AG04450 (cell line): ENCODE measurements around the gene CADPS2. TPM values are rescaled to one million over a fixed set of nuclear protein-coding genes. Genes with fewer than 3 reads are reported as not detected.

Experiments
- CTCF ChIA-PET: fragments of 300-600, 350-600 bp; formaldehyde crosslinking; extraction: SDS; loops from one replicate; lab custom pipeline; 2022; ENCODE audit warnings: antibody characterized with exemption, inconsistent platforms; lab: Charles Lee
- POLR2A ChIA-PET: fragments of 350-600 bp; formaldehyde crosslinking; extraction: SDS; loops from one replicate; lab custom pipeline; 2021; ENCODE audit warnings: antibody characterized with exemption, inconsistent platforms; lab: Yijun Ruan, JAX
- DNase-seq: peaks from one replicate; pipeline ENCODE4 v3.0.0-alpha.2; 2011; ENCODE audit warnings: low read depth, low spot score
- H3K27ac ChIP-seq: one replicate; pipeline ENCODE4 v1.5.1; 2012; ENCODE audit warnings: low read depth, low read length, control low read depth
- H3K27me3 ChIP-seq: one replicate; pipeline ENCODE4 v1.6.0; 2012; ENCODE audit warnings: low read length; ENCODE audit not compliant: control insufficient read depth, insufficient read depth
- H3K4me3 ChIP-seq: 2 replicates; pipeline ENCODE4 v1.5.1; 2011; ENCODE audit warnings: mild to moderate bottlenecking, low read depth, low read length, control low read depth
- H3K9me3 ChIP-seq: 2 replicates; pipeline ENCODE4 v1.5.1; 2012; ENCODE audit warnings: low read length; ENCODE audit not compliant: control insufficient read depth, insufficient read depth
- polyA plus RNA-seq: library from polyadenylated mRNA; depleted of rRNA; stranded (reverse); fragments of >200 nt; gene quantifications from 2 replicates; pipeline ENCODE4 v1.2.3, GENCODE V29; 2011
- TF ChIP-seq, protein P1 (sequence below): IDR thresholded peaks from 2 replicates; pipeline ENCODE4 v1.5.1; 2011; ENCODE audit warnings: low read depth, low read length, control low read depth, inconsistent platforms

Gene CADPS2
- polyA plus RNA-seq, 1 experiment, result 0.41 TPM

DNA sequence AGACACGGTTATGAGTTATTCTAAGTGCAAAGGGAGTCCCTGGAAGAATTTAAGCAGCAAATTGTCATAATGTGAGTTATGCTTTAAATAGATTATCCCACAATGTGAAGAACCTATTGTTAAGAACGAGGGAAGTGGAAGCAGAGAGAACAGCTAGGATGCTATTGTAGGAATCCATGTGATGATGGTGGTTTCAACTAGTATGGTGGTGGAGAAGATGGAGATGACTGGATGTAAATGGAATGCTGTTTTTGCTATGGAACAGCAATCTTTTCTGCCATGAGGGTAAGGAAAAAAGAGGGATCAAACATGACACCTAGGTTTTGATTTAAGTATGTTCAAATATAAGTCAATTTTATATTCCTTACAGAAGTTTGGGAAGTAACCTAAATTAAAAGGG lies 378.7 kb downstream of the CADPS2 start:
- Histone ChIP-seq H3K27me3 (no peaks in the 10 kb centered on the region), H3K4me3 (no peak overlapping the region), H3K27ac (no peak overlapping the region), H3K9me3 (no peaks in the 10 kb centered on the region)
- TF ChIP-seq, protein P1, sequence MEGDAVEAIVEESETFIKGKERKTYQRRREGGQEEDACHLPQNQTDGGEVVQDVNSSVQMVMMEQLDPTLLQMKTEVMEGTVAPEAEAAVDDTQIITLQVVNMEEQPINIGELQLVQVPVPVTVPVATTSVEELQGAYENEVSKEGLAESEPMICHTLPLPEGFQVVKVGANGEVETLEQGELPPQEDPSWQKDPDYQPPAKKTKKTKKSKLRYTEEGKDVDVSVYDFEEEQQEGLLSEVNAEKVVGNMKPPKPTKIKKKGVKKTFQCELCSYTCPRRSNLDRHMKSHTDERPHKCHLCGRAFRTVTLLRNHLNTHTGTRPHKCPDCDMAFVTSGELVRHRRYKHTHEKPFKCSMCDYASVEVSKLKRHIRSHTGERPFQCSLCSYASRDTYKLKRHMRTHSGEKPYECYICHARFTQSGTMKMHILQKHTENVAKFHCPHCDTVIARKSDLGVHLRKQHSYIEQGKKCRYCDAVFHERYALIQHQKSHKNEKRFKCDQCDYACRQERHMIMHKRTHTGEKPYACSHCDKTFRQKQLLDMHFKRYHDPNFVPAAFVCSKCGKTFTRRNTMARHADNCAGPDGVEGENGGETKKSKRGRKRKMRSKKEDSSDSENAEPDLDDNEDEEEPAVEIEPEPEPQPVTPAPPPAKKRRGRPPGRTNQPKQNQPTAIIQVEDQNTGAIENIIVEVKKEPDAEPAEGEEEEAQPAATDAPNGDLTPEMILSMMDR, result no peak
- ChIA-PET POLR2A (no interaction called here), CTCF (interaction anchor here (0.9 kb wide), 1 partner anchor 25 kb away, joined by 3 read pairs; no protein-coding TSS in a partner anchor)
- no peak for DNase-seq

- DNase-seq, result no peak
- Histone ChIP-seq H3K27me3 (no peaks in the 10 kb centered on the region), H3K27ac (no peak overlapping the region), H3K9me3 (no peaks in the 10 kb centered on the region), H3K4me3 (no peak overlapping the region)
- POLR2A ChIA-PET, result no interaction called here
- TF ChIP-seq, protein P1, result no peak
- CTCF ChIA-PET, result no interaction called here
These were observed 394.3 kb downstream of the CADPS2 start for GRCh38 chr7:122492007-122492406.

DNA sequence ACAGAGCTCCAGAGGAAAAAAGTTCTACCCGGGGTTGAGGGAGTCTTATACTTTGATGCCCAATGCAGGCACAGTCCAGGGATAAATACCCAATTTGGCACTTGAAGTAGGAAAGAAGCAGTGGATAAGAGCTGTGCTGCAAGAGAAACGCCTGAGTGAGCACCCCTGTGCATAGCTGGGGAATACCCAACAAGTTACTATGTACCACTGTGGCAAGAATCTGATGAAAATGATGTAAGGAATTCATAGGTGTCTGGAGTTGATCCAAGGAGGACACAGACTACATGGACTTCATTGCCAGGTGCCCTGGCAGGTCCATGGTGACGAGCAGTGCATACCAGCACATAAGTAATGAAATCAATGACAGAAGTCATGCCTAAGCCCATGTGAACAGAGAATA lies 398.0 kb downstream of the CADPS2 start:
- no peak overlapping the region for H3K27ac ChIP-seq
- TF ChIP-seq, protein P1, result no peak
- DNase-seq, result no peak
- CTCF ChIA-PET, result no interaction called here
- H3K27me3 ChIP-seq, result no peaks in the 10 kb centered on the region
- POLR2A ChIA-PET, result no interaction called here
- H3K9me3 ChIP-seq, result no peaks in the 10 kb centered on the region
- no peak overlapping the region for H3K4me3 ChIP-seq

- H3K4me3 ChIP-seq, result no peak overlapping the region
- no peak overlapping the region for H3K27ac ChIP-seq
- ChIA-PET CTCF (no interaction called here), POLR2A (no interaction called here)
- TF ChIP-seq, protein P1, result no peak
- no peak for DNase-seq
- H3K9me3 ChIP-seq, result no peaks in the 10 kb centered on the region
- no peaks in the 10 kb centered on the region for H3K27me3 ChIP-seq
These were observed 399.1 kb downstream of the CADPS2 start for GRCh38 chr7:122487131-122487530.

GRCh38 chr7:122485856-122486255 lies 400.4 kb downstream of the CADPS2 start:
- ChIA-PET CTCF (no interaction called here), POLR2A (no interaction called here)
- Histone ChIP-seq H3K4me3 (no peak overlapping the region), H3K27ac (no peak overlapping the region), H3K27me3 (no peaks in the 10 kb centered on the region), H3K9me3 (no peaks in the 10 kb centered on the region)
- no peak for DNase-seq
- TF ChIP-seq, protein P1, result no peak
